Nephron (organoid): ENCODE results near the gene NEUROD6.

ENCODE experiments used
- H3K27ac Mint-ChIP-seq, 3 experiments: 2 replicates each; pipeline ENCODE4 v1.8.0; 2020; ENCODE audit warnings: mixed read lengths in 3 of 3, mild to moderate bottlenecking in 2 of 3, moderate library complexity in 1 of 3
- H3K27me3 Mint-ChIP-seq: 2 replicates; pipeline ENCODE4 v1.8.0; 2021; ENCODE audit warnings: low read depth, mild to moderate bottlenecking, moderate library complexity, mixed read lengths
- H3K36me3 Mint-ChIP-seq: 2 replicates; pipeline ENCODE4 v1.8.0; 2020; ENCODE audit warnings: low read depth, mixed read lengths
- H3K4me1 Mint-ChIP-seq: 2 replicates; pipeline ENCODE4 v1.8.0; 2020; ENCODE audit warnings: mixed read lengths
- H3K4me3 Mint-ChIP-seq, 3 experiments: 2 replicates each; pipeline ENCODE4 v1.8.0; 2020; ENCODE audit warnings: mild to moderate bottlenecking in 3 of 3, mixed read lengths in 3 of 3, moderate library complexity in 2 of 3
- H3K9me3 Mint-ChIP-seq: 2 replicates; pipeline ENCODE4 v1.8.0; 2020; ENCODE audit warnings: mixed read lengths
- CTCF ChIP-seq, 3 experiments: fragments of 200-600 bp; sonication (generic); IDR thresholded peaks; one replicate each; pipeline ENCODE4 v1.5.0; 2021; ENCODE audit warnings: antibody characterized with exemption in 3 of 3; ENCODE audit not compliant: unreplicated experiment in 3 of 3

The NEUROD6 gene

GRCh38 chr7:31358467-31358866, 17.9 kb upstream of the NEUROD6 start:
- H3K9me3 Mint-ChIP-seq: no peaks in the 10 kb centered on the region
- H3K4me3 Mint-ChIP-seq: no peak overlapping the region
- H3K36me3 Mint-ChIP-seq: no peaks in the 10 kb centered on the region
- H3K4me1 Mint-ChIP-seq: peaks cover 11% of the 10 kb centered on the region
- peaks cover 11% of the 10 kb centered on the region for H3K27me3 Mint-ChIP-seq
- no peak overlapping the region for H3K27ac Mint-ChIP-seq
- TF ChIP-seq CTCF (IDR thresholded peaks at IDR 0.05; ENCODE audit: unreplicated experiment in 3 of 3): no peak

- Mint-ChIP-seq H3K36me3 (no peaks in the 10 kb centered on the region), H3K4me3 (no peak overlapping the region), H3K4me1 (peaks cover 5% of the 10 kb centered on the region), H3K9me3 (no peaks in the 10 kb centered on the region), H3K27me3 (peaks cover 14% of the 10 kb centered on the region), H3K27ac (no peak overlapping the region)
- no peak for TF ChIP-seq CTCF (IDR thresholded peaks at IDR 0.05; ENCODE audit: unreplicated experiment in 3 of 3)
Observed at GRCh38 chr7:31345421-31345820, 4.9 kb upstream of the NEUROD6 start.

GRCh38 chr7:31343516-31344305, 3.2 kb upstream of the NEUROD6 start:
- TF ChIP-seq CTCF (IDR thresholded peaks at IDR 0.05; ENCODE audit: unreplicated experiment in 3 of 3): no peak

GRCh38 chr7:31341141-31341540, 615 bp upstream of the NEUROD6 start:
- H3K9me3 Mint-ChIP-seq: no peaks in the 10 kb centered on the region
- no peak overlapping the region for H3K27ac Mint-ChIP-seq
- TF ChIP-seq CTCF (IDR thresholded peaks at IDR 0.05; ENCODE audit: unreplicated experiment in 3 of 3): no peak
- H3K4me1 Mint-ChIP-seq: peaks cover 19% of the 10 kb centered on the region
- H3K27me3 Mint-ChIP-seq: peaks cover 42% of the 10 kb centered on the region
- no peaks in the 10 kb centered on the region for H3K36me3 Mint-ChIP-seq
- H3K4me3 Mint-ChIP-seq: no peak overlapping the region

More at GRCh38 chr7:31343516-31344305, 3.2 kb upstream of the NEUROD6 start:
- Mint-ChIP-seq H3K9me3 (no peaks in the 10 kb centered on the region), H3K36me3 (no peaks in the 10 kb centered on the region), H3K4me1 (peaks cover 10% of the 10 kb centered on the region), H3K27ac (no peak overlapping the region), H3K27me3 (peaks cover 24% of the 10 kb centered on the region), H3K4me3 (no peak overlapping the region)

- TF ChIP-seq CTCF (IDR thresholded peaks at IDR 0.05; ENCODE audit: unreplicated experiment in 3 of 3): no peak
- peaks cover 29% of the 10 kb centered on the region for H3K4me1 Mint-ChIP-seq
- no peaks in the 10 kb centered on the region for H3K36me3 Mint-ChIP-seq
- peaks cover 53% of the 10 kb centered on the region for H3K27me3 Mint-ChIP-seq
- H3K27ac Mint-ChIP-seq: no peak overlapping the region
- H3K4me3 Mint-ChIP-seq: no peak overlapping the region
- no peaks in the 10 kb centered on the region for H3K9me3 Mint-ChIP-seq
Observed at GRCh38 chr7:31340051-31340450, 475 bp downstream of the NEUROD6 start.

GRCh38 chr7:31338706-31339105, 1.8 kb downstream of the NEUROD6 start:
- H3K36me3 Mint-ChIP-seq: no peaks in the 10 kb centered on the region
- H3K4me3 Mint-ChIP-seq: no peak overlapping the region
- H3K4me1 Mint-ChIP-seq: peaks cover 34% of the 10 kb centered on the region
- no peaks in the 10 kb centered on the region for H3K9me3 Mint-ChIP-seq
- no peak overlapping the region for H3K27ac Mint-ChIP-seq
- H3K27me3 Mint-ChIP-seq: peaks cover 57% of the 10 kb centered on the region
- no peak for TF ChIP-seq CTCF (IDR thresholded peaks at IDR 0.05; ENCODE audit: unreplicated experiment in 3 of 3)
